HAP-1 (cell line): Measurements from ENCODE around the gene RAMACL.
"Not testable (repeated sequence)": the region's sequence is repeated elsewhere in the genome, so short reads cannot be mapped to it uniquely, and the experiment has no call there.

Source experiments
- DNase-seq, 2 experiments: peaks; one replicate each; pipeline ENCODE4 v3.0.0-alpha.2; 2016 to 2020; ENCODE audit warnings: low spot score in 2 of 2
- H3K27me3 ChIP-seq: fragments of 250-450 bp; sonication (Bioruptor Pico); 2 replicates; pipeline ENCODE4 v1.5.1; 2020; ENCODE audit warnings: low read depth, mild to moderate bottlenecking, moderate library complexity
- H3K36me3 ChIP-seq: fragments of 250-450 bp; sonication (Bioruptor Pico); replicated peaks from 2 replicates; pipeline ENCODE4 v1.5.1; 2020; ENCODE audit warnings: mild to moderate bottlenecking
- H3K4me1 ChIP-seq: fragments of 250-450 bp; sonication (Bioruptor Pico); 2 replicates; pipeline ENCODE4 v1.5.1; 2020; ENCODE audit warnings: mild to moderate bottlenecking
- H3K4me3 ChIP-seq: fragments of 250-450 bp; sonication (Bioruptor Pico); 2 replicates; pipeline ENCODE4 v1.5.1; 2020; ENCODE audit warnings: mild to moderate bottlenecking, moderate library complexity
- H3K9me3 ChIP-seq: fragments of 250-450 bp; sonication (Bioruptor Pico); 2 replicates; pipeline ENCODE4 v1.5.1; 2020; ENCODE audit warnings: mild to moderate bottlenecking, moderate library complexity
- in situ Hi-C: fragments of 300-500 bp; cut with MboI; formaldehyde crosslinking; loops from 3 replicates; pipeline ENCODE4 v1.14.3; 2020; ENCODE audit warnings: low sequenced_read_pairs, inconsistent platforms, mixed read lengths

The RAMACL gene

GRCh38 chr6:166586424-166587156, at the start of gene RAMACL:
Gene RAMACL, minus strand, starts transcription at chr6:166586678. Its CDS starts 201 bp downstream, at chr6:166586477.
- in situ Hi-C loops = no loop called here
- H3K4me1 ChIP-seq = peaks cover 7% of the 10 kb centered on the region
- DNase-seq = peak in 1 of 2 experiments; percentile 56
- H3K9me3 ChIP-seq = no peaks in the 10 kb centered on the region
- H3K27me3 ChIP-seq = no peaks in the 10 kb centered on the region
- no peak within 1 kb of the TSS for H3K4me3 ChIP-seq
- no peaks in the 10 kb centered on the region for H3K36me3 ChIP-seq

DNA sequence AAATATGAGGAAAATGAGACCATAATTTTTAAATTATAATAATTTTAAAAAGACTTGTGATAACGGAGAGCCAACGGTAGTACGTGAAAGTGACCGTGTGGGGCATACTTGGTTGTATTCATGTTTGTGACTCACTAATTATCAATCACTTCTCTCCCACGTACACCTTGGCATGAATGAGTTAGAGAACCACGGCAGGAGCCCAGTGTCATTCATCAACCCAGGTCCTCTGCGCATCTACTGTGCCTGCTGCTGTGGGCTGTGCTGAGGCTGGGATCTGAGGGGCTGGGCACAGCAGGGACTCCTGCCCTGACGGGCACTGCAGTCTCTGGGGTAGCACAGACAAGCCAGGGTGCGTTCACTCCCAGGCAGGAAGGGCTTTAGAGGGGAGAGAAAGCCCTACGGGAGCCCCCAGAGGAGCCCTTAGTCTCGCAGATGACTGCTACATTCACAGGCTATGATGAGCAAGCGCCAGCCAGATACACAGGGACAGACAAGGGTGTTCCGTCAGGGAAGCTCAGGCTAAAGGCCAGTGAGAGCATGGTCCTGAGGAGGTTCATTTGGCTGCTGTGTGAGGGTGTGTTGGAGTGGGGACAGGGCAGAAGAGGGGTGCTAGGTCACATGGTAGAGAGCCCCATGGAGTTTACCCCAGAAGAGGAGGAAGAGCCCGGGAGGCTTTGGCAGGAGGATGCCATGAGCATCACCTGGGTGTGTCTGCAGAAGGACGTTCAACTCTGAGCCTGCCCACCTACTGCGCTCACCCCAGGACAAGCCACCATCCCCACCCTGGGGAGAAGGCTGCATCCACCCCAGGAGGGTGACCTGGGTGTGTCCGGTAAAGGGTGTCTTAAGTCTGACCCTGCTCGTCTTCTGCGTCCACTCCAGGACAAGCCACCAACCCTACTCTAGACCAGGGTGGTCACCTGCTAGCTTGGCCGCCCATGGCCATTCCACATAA, 48.8 kb upstream of the RAMACL start:
- in situ Hi-C loops = no loop called here
- H3K4me3 ChIP-seq = no peak overlapping the region
- no peak for DNase-seq
- no peaks in the 10 kb centered on the region for H3K9me3 ChIP-seq
- H3K4me1 ChIP-seq = no peaks in the 10 kb centered on the region
- no peaks in the 10 kb centered on the region for H3K27me3 ChIP-seq
- H3K36me3 ChIP-seq = no peaks in the 10 kb centered on the region

- in situ Hi-C loops, H3K9me3 ChIP-seq, H3K4me3 ChIP-seq, H3K27me3 ChIP-seq, DNase-seq, H3K4me1 ChIP-seq, H3K36me3 ChIP-seq: not testable (repeated sequence)
Measured at GRCh38 chr6:166634581-166634980, 48.1 kb upstream of the RAMACL start.

- H3K27me3 ChIP-seq = no peaks in the 10 kb centered on the region
- H3K4me1 ChIP-seq = no peaks in the 10 kb centered on the region
- no peak for DNase-seq
- in situ Hi-C loops = no loop called here
- H3K4me3 ChIP-seq = no peak overlapping the region
- no peaks in the 10 kb centered on the region for H3K9me3 ChIP-seq
- H3K36me3 ChIP-seq = no peaks in the 10 kb centered on the region
Measured at GRCh38 chr6:166633732-166634535, 47.5 kb upstream of the RAMACL start.

- Histone ChIP-seq H3K27me3 (no peaks in the 10 kb centered on the region), H3K4me3 (no peak overlapping the region), H3K4me1 (peaks cover 5% of the 10 kb centered on the region), H3K36me3 (no peaks in the 10 kb centered on the region), H3K9me3 (no peaks in the 10 kb centered on the region)
- in situ Hi-C loops = no loop called here
- no peak for DNase-seq
Measured at GRCh38 chr6:166632731-166633130, 46.3 kb upstream of the RAMACL start.

DNA sequence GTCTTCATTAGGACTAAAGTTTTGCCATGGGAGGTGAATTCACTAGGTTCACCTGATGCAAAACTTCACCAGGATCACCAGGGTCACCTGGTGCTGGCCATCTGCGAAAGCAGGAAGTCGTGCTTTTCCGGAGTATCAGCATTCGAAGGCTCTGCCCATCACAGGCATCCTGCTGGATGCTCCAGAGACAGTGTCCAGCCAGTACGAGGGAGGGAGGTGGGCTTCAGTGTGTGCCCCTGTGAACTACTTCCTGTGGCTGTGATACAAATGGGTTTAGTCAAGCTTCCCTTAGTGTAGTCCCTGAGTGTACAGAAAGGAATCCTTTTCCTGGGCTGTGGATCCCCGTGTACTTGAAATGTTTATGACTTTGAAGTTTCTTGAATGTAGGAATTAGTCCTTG, 44.0 kb upstream of the RAMACL start:
- in situ Hi-C loops = no loop called here
- DNase-seq = no peak
- H3K4me3 ChIP-seq = no peak overlapping the region
- peaks cover 5% of the 10 kb centered on the region for H3K4me1 ChIP-seq
- H3K36me3 ChIP-seq = no peaks in the 10 kb centered on the region
- H3K9me3 ChIP-seq = no peaks in the 10 kb centered on the region
- no peaks in the 10 kb centered on the region for H3K27me3 ChIP-seq

DNA sequence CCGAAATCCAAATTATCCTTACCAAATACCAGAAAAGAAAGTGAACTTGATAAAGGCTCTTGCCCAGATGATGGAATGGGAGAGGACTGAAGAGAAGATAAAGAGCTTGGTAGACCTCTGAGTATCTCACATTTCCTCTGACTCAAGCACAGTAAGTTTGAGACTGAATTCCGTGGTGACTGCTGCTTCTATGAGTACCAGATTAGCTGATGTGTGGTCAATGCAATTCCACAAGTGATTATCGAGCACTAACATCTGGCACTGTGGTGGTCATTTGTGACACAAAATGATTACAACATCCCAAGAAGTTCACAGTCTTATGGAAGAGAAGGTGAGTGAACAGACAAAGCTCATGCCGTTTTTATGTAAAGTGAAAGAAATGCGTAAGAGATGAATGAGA, 43.1 kb upstream of the RAMACL start:
- DNase-seq = no peak
- in situ Hi-C loops = no loop called here
- no peaks in the 10 kb centered on the region for H3K36me3 ChIP-seq
- no peaks in the 10 kb centered on the region for H3K27me3 ChIP-seq
- peaks cover 5% of the 10 kb centered on the region for H3K4me1 ChIP-seq
- no peaks in the 10 kb centered on the region for H3K9me3 ChIP-seq
- no peak overlapping the region for H3K4me3 ChIP-seq

- no peaks in the 10 kb centered on the region for H3K9me3 ChIP-seq
- peaks cover 5% of the 10 kb centered on the region for H3K4me1 ChIP-seq
- in situ Hi-C loops = no loop called here
- H3K36me3 ChIP-seq = no peaks in the 10 kb centered on the region
- H3K27me3 ChIP-seq = no peaks in the 10 kb centered on the region
- peak overlapping the region; percentile 43 for H3K4me3 ChIP-seq
- peak; percentile 44 to 81 for DNase-seq
Measured at GRCh38 chr6:166627875-166628801, 41.7 kb upstream of the RAMACL start.

DNA sequence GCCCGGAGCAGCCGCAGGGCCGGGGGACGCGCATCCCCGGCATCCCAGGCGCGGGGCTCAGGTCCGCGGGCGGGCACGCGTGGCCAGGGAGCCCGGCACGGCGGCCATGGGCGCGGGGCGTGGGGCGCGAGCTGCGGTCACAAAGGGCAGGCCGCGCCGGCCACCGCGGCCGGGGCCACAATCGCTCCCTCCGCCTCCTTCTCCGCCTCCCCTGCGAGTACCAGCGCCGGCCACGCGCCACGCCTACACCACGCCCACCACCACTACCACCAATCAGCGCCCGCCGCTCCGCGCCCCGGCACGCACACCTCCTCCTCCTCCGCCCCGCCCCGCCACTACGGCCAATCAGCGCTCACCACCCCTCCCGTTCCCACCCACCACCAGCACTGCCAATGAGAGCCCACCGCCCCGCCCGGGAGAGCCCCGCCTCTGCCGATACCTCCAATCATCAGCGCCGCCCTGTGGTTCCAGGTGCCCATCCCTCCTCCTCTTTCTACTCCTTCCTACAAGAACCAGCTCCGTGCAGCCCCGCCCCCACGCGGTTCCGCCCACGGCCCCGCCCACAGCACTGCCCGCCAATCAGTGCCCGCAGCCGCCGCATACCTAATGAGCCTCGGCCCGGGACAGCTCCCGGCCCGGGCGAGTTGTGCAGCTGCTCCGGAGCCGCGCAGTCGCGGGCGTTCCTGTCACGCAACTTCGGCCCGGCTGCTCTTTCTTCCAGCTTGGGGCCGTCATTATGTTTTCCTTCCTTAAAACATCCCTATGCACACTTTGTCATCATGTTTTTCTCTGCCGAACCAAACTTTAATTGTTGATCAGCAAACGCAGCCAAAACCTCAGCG, 40.8 kb upstream of the RAMACL start, which contains the start of gene RPS6KA2:
TSS of gene RPS6KA2 (minus strand) at position 219 of the 842 bp plus-strand sequence. CDS start 232 bp downstream, outside the sequence.
- peak; percentile 96 to 100 for DNase-seq
- in situ Hi-C loops = no loop called here
- no peaks in the 10 kb centered on the region for H3K36me3 ChIP-seq

GRCh38 chr6:166626177-166627032, 39.9 kb upstream of the RAMACL start:
- DNase-seq = peak in 1 of 2 experiments; percentile 31
- peaks cover 5% of the 10 kb centered on the region for H3K4me1 ChIP-seq
- H3K36me3 ChIP-seq = no peaks in the 10 kb centered on the region
- no peaks in the 10 kb centered on the region for H3K9me3 ChIP-seq
- peak overlapping the region; percentile 50 for H3K4me3 ChIP-seq
- H3K27me3 ChIP-seq = no peaks in the 10 kb centered on the region
- in situ Hi-C loops = no loop called here

More for the DNA sequence above, 40.8 kb upstream of the RAMACL start, which contains the start of gene RPS6KA2:
- H3K4me3 ChIP-seq = peak within 1 kb of the TSS; percentile 50
- no peaks in the 10 kb centered on the region for H3K27me3 ChIP-seq
- H3K9me3 ChIP-seq = no peaks in the 10 kb centered on the region
- H3K4me1 ChIP-seq = peaks cover 5% of the 10 kb centered on the region

DNA sequence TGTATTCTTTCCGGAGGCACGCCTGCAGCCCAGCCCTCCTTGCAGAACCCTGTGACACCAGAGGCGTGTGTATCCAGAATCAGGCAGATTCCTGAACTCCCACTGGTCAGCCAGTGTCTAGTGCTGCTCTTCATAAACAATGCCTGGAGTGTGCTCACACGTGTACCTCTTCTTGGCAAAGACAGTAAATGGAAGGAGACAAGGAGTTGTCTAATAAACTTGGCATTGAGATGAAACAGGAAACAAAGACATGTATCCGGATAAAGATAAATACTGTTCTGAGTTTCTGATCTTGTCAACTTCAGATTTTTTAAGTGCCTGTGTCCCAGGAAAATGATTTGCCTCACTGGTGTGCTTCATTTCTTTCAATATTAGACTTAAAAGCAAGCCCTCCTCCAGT, 38.9 kb upstream of the RAMACL start:
- Histone ChIP-seq H3K4me3 (peak overlapping the region; percentile 50), H3K4me1 (peaks cover 5% of the 10 kb centered on the region), H3K27me3 (no peaks in the 10 kb centered on the region), H3K36me3 (no peaks in the 10 kb centered on the region), H3K9me3 (no peaks in the 10 kb centered on the region)
- no peak for DNase-seq
- in situ Hi-C loops = no loop called here
